ENCODE data around the gene MUS81.

MUS81 gene

DNA sequence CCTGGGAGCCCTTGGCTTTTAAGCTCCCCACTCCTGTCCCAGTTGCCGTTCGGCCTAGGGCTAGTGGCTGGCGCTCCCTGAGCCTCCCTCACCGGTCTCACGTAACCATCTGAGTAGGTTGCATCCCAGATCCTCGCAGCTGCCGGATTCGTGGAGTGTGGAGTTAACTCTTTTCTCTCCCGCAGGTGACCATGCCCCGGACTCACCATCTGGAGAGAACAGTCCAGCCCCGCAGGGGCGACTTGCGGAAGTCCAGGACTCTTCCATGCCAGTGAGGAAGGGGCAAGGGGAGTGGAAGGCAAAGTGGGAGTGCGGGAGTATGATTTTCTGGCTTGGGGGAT, 902 bp downstream of the MUS81 start:
- DNase-seq (ENCODE audit: low read depth in 2 of 2) = no peak

DNA sequence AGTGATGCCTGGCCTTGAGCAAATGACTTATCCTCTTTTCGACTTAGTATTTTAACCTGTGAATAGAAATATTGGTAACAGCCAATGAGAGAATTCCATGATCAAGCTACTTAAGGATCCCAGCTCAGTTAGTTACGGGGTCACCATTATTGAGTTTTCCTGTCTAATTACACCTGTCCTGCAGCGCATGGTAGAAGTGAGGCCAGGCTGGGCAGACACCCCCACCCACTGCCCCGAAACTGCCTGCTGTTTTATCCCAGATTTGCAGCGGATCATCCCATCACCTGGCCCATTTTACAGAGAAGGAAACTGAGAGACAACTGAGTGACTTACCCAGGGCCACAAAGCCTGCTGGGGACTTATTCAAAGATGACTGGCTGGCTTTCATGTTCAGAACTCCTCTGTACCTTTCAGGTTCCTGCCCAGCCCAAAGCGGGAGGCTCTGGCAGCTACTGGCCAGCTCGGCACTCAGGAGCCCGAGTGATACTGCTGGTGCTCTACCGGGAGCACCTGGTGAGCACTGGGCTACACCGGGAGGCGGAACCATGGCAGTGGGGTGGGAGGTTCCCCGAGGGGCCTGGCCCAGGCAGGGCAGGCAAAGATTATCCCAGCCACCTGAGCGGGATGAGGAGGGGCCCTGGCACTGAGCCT, 1.4 kb downstream of the MUS81 start:
- DNase-seq (ENCODE audit: low read depth in 2 of 2) = no peak

GRCh38 chr11:65862191-65862735, 2.0 kb downstream of the MUS81 start:
- DNase-seq (ENCODE audit: low read depth in 2 of 2) = no peak

DNA sequence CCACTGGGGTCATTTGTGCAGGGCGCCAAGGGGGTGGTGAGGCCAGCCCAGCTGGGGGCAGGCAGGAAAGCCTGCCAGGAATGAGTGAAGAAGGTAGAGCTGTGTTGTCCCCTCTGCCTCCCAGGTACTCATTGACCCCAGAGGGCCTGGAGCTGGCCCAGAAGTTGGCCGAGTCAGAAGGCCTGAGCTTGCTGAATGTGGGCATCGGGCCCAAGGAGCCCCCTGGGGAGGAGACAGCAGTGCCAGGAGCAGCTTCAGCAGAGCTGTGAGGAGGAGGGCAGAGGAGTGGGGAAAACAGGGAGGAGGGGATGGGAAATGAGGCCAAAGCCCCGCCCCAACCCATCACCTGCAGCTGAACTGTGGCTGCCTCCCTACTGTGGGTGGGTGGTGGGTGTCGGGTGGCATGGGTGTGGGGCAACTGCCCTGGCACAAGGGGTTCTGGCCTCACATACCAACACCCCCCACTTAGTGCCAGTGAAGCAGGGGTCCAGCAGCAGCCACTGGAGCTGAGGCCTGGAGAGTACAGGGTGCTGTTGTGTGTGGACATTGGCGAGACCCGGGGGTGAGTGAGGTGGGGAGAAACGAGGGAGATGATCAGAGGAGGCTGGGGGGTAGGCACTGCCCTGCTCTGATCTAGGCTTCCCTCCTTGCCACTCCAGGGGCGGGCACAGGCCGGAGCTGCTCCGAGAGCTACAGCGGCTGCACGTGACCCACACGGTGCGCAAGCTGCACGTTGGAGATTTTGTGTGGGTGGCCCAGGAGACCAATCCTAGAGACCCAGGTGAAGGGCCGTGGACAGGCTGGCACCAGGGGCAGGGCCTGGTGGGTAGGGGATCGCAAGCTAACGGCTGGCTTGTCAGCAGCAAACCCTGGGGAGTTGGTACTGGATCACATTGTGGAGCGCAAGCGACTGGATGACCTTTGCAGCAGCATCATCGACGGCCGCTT, 3.0 kb downstream of the MUS81 start:
- DNase-seq (ENCODE audit: low read depth in 2 of 2) = no peak

- no peak for DNase-seq (ENCODE audit: low read depth in 2 of 2)
Observed at GRCh38 chr11:65863889-65864705, 3.9 kb downstream of the MUS81 start.

DNA sequence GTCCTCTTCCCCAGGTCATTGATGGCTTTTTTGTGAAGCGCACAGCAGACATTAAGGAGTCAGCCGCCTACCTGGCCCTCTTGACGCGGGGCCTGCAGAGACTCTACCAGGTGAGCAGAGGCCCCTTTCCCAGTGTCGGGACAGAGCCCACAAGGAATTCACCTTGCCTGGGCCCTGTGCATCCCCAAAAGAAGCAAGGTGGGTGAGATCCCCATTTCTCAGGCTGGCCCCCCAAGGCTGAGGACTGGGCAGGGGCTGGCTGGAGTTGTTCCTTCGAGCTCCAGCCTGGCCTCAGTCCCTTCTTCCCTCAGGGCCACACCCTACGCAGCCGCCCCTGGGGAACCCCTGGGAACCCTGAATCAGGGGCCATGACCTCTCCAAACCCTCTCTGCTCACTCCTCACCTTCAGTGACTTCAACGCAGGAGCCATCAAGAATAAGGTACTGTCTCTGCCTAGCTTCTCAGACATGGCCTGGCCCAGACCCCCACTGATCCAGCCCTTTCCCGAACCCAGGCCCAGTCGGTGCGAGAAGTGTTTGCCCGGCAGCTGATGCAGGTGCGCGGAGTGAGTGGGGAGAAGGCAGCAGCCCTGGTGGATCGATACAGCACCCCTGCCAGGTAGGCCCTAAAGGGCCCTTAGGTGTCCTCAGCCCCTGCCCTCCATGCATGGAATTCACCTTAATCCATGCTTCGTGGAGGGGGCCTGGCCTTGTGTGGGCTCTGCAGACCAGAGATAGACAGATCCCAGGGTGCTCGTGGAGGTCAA, 4.7 kb downstream of the MUS81 start:
- no peak for DNase-seq (ENCODE audit: low read depth in 2 of 2)

DNA sequence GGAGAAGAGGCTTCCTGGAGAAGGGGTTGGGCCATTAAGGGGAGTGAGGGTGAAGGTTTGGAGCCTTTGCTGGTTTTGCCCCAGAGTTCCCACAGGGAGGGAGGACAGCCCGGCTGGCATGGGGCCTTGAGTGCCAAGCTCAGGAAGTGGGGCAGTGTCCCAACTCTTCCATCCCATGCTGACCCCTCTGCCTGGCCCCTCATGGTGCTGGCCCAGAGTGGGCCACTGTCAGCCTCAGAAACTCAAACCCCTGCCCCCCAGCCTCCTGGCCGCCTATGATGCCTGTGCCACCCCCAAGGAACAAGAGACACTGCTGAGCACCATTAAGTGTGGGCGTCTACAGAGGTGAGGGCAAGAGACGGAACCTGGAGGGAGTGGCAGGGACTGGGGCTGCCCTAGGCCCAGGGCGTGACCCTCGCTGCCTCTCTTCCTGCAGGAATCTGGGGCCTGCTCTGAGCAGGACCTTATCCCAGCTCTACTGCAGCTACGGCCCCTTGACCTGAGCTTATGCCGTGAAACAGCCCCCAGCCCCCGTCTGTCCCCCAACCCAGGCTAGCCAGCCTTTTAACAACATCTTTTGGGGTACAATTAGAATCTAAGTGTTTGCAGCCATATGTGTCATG, 5.4 kb downstream of the MUS81 start:
- no peak for DNase-seq (ENCODE audit: low read depth in 2 of 2)

DNA sequence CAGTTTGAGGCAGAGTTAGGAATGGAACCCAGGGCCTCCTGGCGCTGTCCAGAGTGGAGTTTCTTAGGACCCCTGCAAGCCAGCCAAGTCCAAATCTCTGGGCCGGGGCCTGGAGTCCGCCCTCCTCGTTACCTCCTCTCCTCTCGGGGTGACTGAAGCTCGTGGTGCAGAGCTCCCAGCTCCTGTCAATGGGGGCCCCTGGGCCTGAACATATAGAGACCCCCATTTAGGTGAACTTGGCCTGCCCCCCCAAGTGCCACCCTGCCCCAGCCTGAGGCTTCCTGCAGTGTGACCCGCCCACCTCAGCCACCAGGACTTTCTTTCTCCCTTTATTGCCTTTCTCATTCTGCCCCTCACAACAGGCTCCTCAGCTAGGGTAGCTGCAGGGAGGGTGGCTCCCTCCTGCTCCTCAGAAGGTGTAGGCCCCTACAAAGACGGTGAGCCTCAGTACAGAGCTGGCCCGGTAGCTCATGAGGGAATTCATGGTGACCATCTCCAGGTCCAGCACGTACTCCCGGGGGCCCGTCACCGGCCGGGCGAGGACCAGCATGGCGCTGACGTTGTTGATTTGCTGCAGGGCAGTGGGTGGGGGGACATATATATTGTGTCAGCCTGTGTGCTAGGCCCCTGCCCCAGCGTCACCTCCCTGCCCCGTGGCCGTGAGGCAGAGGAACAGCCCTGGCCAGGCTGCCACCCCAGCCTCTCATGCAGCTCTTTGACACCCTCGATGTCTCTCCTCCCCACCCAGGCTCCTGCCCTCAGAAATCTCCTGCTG, 6.5 kb downstream of the MUS81 start:
- no peak for DNase-seq (ENCODE audit: low read depth in 2 of 2)

- DNase-seq (ENCODE audit: low read depth in 2 of 2) = no peak
Observed at GRCh38 chr11:65867284-65868071, 7.2 kb downstream of the MUS81 start.

- DNase-seq (ENCODE audit: low read depth in 2 of 2) = no peak
Observed at GRCh38 chr11:65868076-65868667, 7.9 kb downstream of the MUS81 start.

DNA sequence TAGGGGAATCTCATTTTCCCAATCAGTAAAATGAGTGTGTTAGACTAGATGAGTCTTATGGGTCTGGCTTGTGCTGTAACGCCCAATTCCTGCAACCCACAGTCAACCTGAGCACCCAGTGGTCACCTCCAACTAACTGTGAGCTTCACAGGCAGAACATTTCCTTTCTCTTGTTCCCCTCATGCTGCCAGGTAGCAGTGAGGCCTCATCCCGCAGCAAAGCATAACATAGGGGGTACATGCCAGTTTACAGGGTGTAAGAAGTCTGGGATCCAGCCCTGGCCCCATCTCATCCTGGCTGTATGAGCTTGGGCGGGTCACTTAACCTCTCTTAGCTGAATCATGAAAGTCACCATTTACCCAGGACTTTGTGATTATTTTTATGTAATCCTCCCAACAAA, 8.7 kb downstream of the MUS81 start:
- DNase-seq (ENCODE audit: low read depth in 2 of 2) = no peak

DNA sequence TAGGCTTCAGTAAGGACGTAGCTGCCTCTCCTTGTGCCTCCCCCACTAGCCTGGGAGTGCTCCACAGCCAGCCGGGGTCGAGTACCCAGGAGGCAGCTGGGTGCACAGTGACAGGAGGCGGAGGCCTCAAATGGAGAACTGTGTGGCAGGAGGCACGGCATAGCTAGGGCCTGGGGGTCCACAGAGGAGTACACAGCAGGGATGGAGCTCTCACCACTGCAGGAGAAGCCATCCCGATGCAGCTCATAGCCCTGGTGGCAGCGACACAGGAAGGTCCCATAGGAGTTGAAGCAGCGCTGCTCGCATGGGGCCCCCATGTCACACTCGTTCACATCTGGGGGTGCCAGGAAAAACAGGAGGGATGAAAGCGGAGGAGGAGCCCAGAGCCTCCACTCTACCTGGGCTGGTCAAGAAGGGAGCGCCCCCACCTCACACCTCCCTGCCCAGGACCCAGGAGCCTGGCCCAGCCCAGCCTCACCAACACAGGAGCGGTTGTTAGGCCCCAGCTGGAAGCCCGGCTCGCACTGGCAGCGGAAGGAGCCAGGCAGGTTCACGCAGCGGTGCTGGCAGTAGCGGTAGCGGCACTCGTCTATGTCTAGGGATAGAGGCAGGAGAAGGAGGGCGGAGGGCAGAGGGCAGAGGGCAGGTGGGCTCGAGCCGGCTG, 9.5 kb downstream of the MUS81 start:
- no peak for DNase-seq (ENCODE audit: low read depth in 2 of 2)

- no peak for DNase-seq (ENCODE audit: low read depth in 2 of 2)
Observed at GRCh38 chr11:65870307-65870658, 10.1 kb downstream of the MUS81 start.

GRCh38 chr11:65870706-65871681, 10.8 kb downstream of the MUS81 start:
- no peak for DNase-seq (ENCODE audit: low read depth in 2 of 2)

DNA sequence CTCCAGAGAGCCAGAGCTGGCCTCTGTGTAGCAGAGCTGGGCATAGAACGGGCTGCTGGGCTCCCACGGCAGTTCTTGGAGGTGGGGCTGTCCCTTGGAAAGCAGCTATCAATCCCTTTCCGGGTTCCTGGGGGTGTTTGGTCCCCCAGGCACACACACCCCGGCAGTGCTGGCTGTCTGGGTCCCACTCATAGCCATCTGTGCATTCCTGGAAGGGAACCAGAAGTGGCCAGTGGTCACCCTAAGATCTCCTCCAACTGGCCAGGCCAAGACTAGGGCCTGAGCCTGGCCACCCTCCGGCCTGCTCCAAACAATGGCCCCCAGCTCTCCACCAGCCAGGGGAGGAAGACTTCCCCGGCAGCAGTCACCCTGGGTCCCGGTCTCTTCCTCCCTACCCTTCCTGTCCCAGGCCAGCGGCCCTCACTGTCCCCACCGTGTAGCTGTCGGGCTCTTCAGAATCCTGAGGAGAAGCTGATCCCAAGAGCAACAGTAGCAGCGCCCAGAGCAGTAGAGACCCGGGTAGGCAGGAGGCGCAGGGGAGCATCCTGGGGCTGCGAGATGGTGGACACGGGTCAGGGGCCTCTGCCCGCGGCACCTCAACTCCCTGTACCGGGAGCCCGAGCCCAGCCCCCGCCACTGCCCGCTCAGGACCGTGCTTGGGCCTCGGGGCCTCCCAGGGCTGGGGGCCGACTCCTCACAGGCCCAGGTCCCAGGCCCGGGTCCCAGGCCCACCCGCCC, 11.7 kb downstream of the MUS81 start:
- no peak for DNase-seq (ENCODE audit: low read depth in 2 of 2)

GRCh38 chr11:65872586-65873317, 12.5 kb downstream of the MUS81 start, which contains the start of gene EFEMP2:
Gene EFEMP2 (minus strand): TSS chr11:65872800. CDS start chr11:65872354, 446 bp downstream.
- DNase-seq (ENCODE audit: low read depth in 2 of 2) = no peak

Measured in stimulated activated CD8-positive, alpha-beta memory T cell treated with anti-CD3 and anti-CD28 coated beads, Interleukin-15, amount 100 ng/mL, for 4 hours (primary cell).